ENCODE data around the gene CTDSP1.

DNA sequence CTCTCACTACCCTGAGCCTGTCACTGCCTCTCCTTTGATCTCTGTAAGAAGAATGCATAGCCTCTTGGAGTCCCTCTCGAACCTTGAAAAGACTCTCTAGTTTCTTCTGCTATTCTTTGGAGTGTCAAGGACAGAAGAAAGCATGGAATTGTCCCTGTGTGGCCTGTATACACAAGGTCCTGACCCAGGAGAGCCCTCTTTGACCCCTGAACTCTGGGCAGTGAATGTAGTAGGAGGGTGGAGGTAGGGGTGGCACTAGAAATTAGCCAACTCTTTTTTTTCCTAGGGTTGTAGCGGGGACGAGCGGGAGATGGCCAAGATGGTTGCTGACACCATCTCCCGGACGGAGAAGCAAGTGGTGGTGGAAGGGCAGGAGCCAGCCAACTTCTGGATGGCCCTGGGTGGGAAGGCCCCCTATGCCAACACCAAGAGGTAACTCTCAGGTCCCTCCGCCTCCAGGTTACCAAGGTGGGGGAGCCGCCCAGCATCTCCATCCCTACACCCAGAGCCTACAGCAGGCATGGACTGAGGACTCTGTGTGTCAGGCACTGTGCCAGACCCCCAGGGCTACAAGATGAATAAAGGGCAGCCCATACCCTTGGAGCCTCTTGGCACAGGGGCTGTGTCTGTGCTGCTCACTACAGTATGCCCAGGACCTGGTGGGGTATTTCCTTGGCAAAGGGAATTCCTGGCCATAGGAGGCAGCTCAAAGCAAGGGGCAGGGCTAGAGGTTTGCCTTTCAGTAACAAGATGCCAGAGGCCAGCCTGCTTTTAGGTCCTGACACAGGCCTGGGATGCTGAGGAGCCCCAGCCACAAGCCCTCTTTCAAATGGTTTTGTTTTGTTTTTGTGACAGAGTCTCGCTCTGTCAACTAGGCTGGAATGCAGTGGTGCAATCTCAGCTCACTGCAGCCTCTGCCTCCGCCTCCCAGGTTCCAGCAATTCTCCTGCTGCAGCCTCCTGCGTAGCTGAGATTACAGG, 35.6 kb downstream of the CTDSP1 start:
- TF ChIP-seq POLR2A (IDR thresholded peaks at IDR 0.05), result no peak
- TF ChIP-seq, protein P1, sequence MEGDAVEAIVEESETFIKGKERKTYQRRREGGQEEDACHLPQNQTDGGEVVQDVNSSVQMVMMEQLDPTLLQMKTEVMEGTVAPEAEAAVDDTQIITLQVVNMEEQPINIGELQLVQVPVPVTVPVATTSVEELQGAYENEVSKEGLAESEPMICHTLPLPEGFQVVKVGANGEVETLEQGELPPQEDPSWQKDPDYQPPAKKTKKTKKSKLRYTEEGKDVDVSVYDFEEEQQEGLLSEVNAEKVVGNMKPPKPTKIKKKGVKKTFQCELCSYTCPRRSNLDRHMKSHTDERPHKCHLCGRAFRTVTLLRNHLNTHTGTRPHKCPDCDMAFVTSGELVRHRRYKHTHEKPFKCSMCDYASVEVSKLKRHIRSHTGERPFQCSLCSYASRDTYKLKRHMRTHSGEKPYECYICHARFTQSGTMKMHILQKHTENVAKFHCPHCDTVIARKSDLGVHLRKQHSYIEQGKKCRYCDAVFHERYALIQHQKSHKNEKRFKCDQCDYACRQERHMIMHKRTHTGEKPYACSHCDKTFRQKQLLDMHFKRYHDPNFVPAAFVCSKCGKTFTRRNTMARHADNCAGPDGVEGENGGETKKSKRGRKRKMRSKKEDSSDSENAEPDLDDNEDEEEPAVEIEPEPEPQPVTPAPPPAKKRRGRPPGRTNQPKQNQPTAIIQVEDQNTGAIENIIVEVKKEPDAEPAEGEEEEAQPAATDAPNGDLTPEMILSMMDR (IDR thresholded peaks at IDR 0.05 in 8 of 11, conservative IDR thresholded peaks at IDR 0.05 in 3 of 11), result no peak

Measured in spleen (tissue), 7 donors.